ENCODE measurements around the gene GOLGA6C.

GRCh38 chr15:75213212-75213767, 44.8 kb upstream of the GOLGA6C start:
- TF ChIP-seq CTCF (IDR thresholded peaks at IDR 0.05) (no peak), EP300 (IDR thresholded peaks at IDR 0.05) (no peak)

Data from ovary (tissue), 3 donors.